GM08714 (cell line): ENCODE data around the gene GNB5.

Experiments
- H3K4me3 ChIP-seq: fragments of 200-500 bp; sonication (Bioruptor generic); 2 replicates; pipeline ENCODE4 v1.5.1; 2014; ENCODE audit warnings: mild to moderate bottlenecking, low read length, inconsistent platforms
- ZNF274 ChIP-seq: IDR thresholded peaks from 2 replicates; pipeline ENCODE4 v1.6.1; 2012; ENCODE audit warnings: mild to moderate bottlenecking, low read depth, low read length

The GNB5 gene

DNA sequence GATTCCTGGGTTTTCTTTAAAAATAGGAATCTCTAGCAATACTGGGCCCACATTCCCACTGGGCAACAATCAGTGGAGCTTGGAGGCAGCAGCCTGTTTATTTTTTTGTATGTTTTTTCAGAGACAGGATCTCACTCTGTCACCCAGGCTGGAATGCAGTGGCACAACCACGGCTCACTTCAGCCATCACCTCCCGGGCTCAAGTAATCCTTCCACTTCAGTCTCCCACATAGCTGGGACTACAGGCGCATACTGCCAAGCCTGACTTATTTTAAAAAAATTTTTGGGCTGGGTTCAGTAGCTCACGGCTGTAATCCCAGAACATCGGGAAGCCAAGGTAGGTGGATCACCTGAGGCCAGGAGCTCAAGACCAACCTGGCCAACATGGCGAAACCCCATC, 29.1 kb upstream of the GNB5 start:
- no peak for TF ChIP-seq ZNF274
- no peak overlapping the region for H3K4me3 ChIP-seq

DNA sequence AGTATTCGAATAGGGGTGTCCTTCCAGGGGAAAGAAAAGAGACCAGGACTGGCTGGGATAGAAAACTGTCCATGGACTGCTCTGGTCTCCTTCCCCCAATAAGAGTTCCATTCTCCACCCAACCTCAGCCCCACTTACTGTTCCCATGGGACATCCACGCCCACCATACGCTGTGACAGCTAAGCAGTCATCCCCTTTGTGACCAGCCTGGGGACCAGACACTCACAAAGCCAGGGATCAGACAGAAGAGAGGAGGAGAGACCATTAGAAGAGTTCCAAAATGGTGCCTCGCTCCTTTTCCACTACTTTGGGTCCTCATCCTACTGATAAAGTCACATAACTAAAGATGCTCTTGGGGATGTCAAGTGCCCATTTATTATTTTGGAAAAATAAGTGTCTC, 27.6 kb upstream of the GNB5 start:
- no peak overlapping the region for H3K4me3 ChIP-seq
- no peak for TF ChIP-seq ZNF274

DNA sequence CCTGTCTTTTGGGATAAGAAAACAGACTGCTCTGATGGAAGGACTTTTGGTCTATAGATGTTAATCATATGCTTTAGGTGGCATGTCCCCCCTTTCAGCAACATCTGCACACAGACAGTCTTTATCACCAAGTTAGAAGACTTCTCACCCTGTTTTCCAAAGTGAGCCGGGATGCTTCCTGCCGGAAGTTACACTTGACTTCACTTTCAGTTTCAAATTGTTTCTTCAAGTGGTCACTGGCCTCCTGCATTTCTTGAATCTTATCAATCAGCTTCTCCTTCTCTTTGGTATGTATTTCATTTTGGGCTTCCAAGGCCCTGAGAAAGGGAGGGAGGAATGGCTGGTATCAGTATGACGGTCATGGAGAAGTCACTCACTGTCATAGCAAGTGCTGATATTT, 27.2 kb upstream of the GNB5 start:
- TF ChIP-seq ZNF274 = no peak
- H3K4me3 ChIP-seq = no peak overlapping the region

DNA sequence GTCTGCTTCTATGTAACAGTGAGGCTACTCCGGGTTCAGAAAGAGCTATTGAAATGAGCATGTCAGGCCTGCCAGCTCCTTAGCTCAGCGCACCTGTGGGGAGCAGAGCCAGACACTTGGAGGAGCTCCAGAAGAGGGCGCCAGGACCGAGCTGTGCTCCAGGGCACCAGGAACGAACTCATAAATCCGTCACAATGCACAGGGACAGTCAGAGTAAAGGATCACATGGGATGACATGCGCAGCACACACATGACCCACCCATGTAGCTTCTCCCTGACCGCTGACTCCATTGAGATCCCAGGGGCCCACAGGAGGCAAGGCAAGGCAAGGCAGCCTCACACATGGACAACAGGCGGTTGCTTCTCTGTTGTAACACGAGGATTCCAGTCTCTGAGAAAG, 26.0 kb upstream of the GNB5 start:
- no peak overlapping the region for H3K4me3 ChIP-seq
- no peak for TF ChIP-seq ZNF274

DNA sequence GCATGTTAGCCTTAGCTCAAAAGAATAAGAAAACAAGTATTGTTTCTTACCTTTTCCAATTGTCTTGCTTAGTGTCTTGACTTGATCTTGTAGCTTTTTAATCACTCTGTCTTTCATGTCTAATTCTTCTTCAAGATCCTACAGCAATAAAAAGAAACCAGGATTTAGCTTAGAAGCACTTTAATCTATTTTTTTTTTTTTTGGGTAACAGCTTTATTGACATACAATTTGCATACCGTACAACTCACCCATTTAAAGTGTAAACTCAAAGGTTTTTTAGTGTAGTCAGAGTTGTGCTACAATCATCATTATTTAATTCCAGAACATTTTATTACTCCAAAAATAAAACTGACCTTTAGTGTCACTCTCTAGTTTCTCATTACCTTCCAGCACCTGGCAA, 23.4 kb upstream of the GNB5 start:
- no peak overlapping the region for H3K4me3 ChIP-seq
- no peak for TF ChIP-seq ZNF274

DNA sequence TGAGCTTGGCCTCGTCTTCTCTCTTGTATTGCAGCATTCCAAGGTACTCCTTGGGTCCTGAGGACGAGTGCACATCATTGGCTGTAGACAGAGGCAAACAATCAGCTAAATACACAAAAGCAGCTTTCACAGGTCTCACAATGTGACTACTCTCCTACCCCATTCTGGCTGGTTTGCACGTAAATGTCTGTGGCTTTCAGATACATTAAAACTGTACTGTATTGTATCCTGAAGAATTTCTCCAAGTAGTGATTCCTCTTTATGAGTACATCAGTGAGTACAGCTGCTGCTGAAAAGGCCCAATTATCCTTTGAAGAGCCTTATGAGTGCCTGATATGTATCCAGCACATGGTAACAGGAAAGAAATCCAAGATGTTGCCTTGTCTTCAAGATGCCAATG, 22.0 kb upstream of the GNB5 start:
- no peak overlapping the region for H3K4me3 ChIP-seq
- TF ChIP-seq ZNF274 = no peak

DNA sequence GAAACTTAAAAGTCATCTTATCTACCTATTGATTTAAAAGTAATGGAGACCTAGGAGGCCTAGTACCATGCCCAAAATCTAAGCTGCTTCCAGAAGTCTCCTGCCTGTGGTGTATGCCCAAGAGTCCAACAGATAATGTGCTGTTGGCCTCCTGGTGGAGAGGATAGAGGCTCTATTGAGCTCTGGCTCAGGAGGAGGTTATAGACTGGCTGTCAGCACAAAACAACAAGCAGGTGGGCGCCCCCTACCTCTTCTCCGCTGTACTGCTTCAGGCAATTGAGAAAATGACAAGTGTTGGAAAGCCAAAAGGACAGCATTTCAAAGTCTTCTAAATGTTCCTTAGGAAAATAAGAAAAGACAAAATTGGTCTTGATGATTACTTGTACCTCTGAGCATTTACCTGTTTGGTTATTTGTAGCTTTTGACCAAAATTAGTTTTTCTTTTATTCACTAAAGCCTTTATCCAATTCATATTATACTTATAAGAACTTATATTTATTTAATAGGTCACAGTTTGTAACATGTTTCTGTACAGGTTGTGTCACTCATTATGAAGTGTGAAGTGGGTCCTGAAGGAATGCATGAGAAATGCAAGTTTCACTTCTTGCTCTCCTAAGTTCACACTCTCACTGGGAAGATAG, 17.2 kb upstream of the GNB5 start:
- no peak overlapping the region for H3K4me3 ChIP-seq
- no peak for TF ChIP-seq ZNF274

DNA sequence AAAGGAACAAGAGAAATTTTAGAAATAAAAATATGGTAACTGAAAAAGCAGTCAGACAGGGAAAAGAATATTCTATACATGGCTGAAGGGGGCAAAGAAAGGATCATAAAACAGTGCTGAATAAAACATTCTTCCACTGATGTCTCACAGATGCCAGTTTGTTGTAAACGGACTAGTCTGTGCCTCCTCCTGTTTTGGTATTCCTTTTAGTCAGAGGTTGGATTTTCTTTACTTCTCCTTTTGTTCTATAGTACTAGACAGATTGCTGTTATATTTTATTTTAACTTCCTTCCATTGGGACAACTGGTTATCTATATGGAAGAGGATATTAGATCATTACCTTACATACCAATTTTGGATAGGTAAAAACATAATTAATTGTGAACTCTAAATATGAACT, 16.0 kb upstream of the GNB5 start:
- no peak overlapping the region for H3K4me3 ChIP-seq
- TF ChIP-seq ZNF274 = no peak

DNA sequence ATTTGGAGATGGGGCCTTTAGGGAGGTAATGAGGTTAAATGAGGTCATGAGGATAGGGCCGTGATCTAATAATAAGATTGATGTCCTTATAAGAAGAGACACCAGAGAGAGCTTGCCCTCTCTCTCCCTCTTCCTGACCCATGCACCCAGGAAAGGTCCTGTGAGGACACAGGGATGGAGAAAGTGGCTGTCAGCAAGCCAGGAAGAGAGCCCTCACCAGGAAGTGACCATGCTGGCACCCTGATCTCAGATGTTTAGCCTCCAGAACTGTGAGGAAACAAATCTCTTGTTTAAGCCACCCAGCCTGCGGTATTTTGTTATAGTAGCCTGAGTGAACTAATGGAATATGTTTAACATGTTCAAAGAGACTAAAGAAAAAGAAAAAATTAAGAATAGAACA, 15.3 kb upstream of the GNB5 start:
- no peak for TF ChIP-seq ZNF274
- no peak overlapping the region for H3K4me3 ChIP-seq

DNA sequence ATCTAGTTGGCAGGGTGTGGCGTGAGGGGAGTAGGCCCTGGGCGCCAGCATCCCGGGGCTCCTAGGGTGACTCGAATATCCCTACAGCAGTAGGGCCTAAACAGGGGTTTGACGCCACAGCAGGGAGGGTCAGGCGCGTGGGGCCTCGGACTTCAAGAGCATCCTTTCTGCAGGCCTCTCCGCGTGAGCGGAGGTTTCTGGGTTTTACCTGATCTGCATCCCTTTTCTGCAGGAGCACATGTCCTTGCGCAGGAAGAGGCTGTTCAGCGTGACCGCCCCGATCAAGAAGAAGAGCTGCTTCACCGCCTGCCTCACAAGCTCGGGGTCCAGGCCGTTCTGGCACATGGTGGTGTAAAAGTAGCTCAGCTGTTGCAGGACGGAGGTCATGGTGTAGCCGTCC, 13.5 kb upstream of the GNB5 start:
- TF ChIP-seq ZNF274 = no peak
- H3K4me3 ChIP-seq = no peak overlapping the region

DNA sequence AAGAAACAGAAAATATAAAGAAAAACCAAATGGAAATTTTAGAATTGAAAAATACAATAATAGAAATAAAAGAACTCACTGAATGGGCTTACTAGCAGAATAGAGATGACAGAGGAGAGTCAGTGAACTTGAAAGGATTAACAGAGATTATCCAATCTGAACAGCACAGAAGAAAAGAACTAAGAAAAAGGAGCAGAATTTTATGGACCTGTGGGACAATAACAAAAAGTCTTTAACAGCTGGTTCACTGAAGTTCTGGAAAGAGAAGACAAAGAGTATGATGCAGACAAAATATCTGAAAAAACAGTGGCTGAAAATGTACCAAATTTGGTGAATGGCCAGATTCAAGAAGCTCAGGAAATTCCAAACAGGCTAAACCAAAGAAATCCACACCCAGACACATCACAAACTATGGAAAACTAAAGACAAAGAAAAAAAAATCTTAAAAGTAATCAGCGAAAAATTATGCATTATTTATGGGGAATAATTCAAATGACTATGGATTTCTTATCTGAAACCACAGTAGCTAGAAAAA, 9.7 kb upstream of the GNB5 start:
- H3K4me3 ChIP-seq = no peak overlapping the region
- TF ChIP-seq ZNF274 = no peak

DNA sequence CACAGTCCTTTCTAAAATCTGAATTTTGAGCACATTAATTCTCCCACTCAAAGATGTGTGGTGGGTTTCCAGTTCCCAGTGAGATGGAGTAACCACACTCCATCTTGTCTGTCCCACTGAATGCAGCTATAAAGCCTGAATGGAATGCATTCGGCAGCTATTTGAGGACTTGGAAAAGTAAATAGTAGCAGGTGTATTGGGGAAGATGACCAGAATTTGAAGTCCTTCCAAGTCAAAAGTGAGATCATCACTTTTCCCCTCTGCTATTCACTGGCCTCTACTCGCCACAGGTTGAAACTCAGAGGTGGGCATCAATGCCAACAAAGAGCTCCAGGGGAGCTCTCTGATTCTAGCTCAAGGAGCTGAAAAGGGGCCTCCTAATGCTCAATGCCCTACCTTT, 8.1 kb upstream of the GNB5 start:
- no peak for TF ChIP-seq ZNF274
- no peak overlapping the region for H3K4me3 ChIP-seq

DNA sequence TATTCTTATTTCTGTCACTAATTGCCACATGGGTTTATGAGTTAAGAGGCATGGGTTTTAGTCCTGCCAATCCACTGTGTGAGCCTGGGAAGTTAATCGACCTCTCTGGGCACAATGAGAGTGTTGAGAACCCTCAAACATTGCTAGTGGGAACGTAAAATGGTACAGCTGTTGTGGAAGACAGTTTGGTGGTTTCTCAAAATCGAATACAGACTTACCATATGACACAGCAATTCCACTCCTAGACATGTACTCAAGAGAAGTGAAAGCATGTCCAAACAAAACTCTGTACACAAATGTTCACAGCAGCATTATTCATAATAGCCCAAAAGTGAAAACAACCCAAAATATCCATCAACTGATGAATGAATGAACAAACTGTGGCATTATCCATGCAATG, 5.7 kb upstream of the GNB5 start:
- H3K4me3 ChIP-seq = no peak overlapping the region

DNA sequence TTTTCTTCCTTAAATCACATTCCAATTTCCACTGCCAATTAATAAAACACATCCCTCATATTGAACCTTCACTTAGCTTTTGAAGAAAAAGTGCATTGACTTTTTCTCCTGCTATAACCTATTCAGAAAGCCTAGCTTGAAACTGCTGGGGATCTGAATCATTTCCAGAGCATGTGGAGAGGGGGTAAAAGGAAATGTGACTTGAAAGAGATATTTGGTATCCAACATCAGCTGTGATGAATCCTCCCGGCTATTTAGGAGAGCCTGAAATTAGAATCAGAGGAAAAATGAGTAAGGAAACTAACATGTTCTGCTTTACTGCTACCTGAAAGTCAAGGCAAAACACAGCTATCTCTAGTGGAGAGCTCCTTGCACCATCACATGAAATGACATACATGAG, 2.6 kb upstream of the GNB5 start:
- no peak for TF ChIP-seq ZNF274

More for the DNA sequence above, 5.7 kb upstream of the GNB5 start:
- no peak for TF ChIP-seq ZNF274

DNA sequence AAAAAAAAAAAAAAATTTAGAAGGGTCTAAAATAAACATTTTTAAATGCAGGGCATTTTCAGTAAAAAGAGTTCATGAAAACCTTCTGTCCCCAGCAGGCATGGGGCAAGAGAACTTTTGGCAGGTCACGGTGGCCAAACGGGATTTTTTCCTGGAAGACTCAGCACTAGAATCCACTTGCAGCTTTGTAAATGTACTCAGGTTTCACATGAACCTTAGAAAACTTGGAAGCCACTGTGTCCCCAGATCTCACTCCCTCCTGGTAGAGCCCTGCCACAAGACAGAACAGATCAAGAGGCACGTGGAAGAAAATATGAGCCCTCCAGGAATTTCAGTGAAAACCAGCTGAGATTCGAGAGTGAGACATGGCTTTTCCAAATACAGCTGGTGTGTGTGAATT, 2.1 kb upstream of the GNB5 start:
- no peak for TF ChIP-seq ZNF274
- no peak overlapping the region for H3K4me3 ChIP-seq

More for the DNA sequence above, 2.6 kb upstream of the GNB5 start:
- no peak overlapping the region for H3K4me3 ChIP-seq
